HG03097 (cell line): ENCODE results near the gene GSTO2.

Experiments used
- ATAC-seq: cut with Tn5 transposase; IDR thresholded peaks from one replicate; pipeline ENCODE4 v1.9.1; 2021; ENCODE audit not compliant: unreplicated experiment, low FRiP score

GSTO2 gene

GRCh38 chr10:104277785-104278184 lies 8.8 kb downstream of the GSTO2 start:
- no peak for ATAC-seq

GRCh38 chr10:104279550-104280259 lies 10.7 kb downstream of the GSTO2 start:
- ATAC-seq = no peak

GRCh38 chr10:104281694-104282093 lies 12.7 kb downstream of the GSTO2 start:
- no peak for ATAC-seq

GRCh38 chr10:104284846-104285245 lies 15.9 kb downstream of the GSTO2 start:
- no peak for ATAC-seq

GRCh38 chr10:104286939-104287338 lies 18.0 kb downstream of the GSTO2 start:
- no peak for ATAC-seq

GRCh38 chr10:104288355-104288754 lies 19.4 kb downstream of the GSTO2 start:
- no peak for ATAC-seq

- ATAC-seq = peak; percentile 96
Measured at GRCh38 chr10:104291439-104291951, 22.5 kb downstream of the GSTO2 start.

- no peak for ATAC-seq
Measured at GRCh38 chr10:104293011-104293410, 24.0 kb downstream of the GSTO2 start.

- ATAC-seq = no peak
Measured at GRCh38 chr10:104293781-104294321, 24.9 kb downstream of the GSTO2 start.

GRCh38 chr10:104296687-104297436 lies 27.9 kb downstream of the GSTO2 start:
- no peak for ATAC-seq

- ATAC-seq = no peak
Measured at GRCh38 chr10:104297697-104298660, 29.0 kb downstream of the GSTO2 start.

GRCh38 chr10:104299031-104299904 lies 30.3 kb downstream of the GSTO2 start:
- ATAC-seq = no peak

- no peak for ATAC-seq
Measured at GRCh38 chr10:104300002-104300735, 31.2 kb downstream of the GSTO2 start.

GRCh38 chr10:104300736-104301292 lies 31.8 kb downstream of the GSTO2 start:
- no peak for ATAC-seq

- ATAC-seq = no peak
Measured at GRCh38 chr10:104301907-104302690, 33.1 kb downstream of the GSTO2 start.

GRCh38 chr10:104303594-104304355 lies 34.8 kb downstream of the GSTO2 start:
- no peak for ATAC-seq

GRCh38 chr10:104304356-104304745 lies 35.4 kb downstream of the GSTO2 start:
- no peak for ATAC-seq
